Ishikawa (cell line): ENCODE results near the gene THAP4.

Source experiments
- CREB1 ChIP-seq: IDR thresholded peaks from 2 replicates; pipeline ENCODE4 v1.6.1; 2012; ENCODE audit warnings: low read depth
- EP300 ChIP-seq: IDR thresholded peaks from 2 replicates; pipeline ENCODE4 v1.6.1; 2012; ENCODE audit warnings: borderline replicate concordance
- FOXM1 ChIP-seq: IDR thresholded peaks from 2 replicates; pipeline ENCODE4 v1.6.1; 2012; ENCODE audit warnings: low read depth, borderline replicate concordance
- NFIC ChIP-seq: IDR thresholded peaks from 2 replicates; pipeline ENCODE4 v1.6.1; 2012
- RAD21 ChIP-seq: IDR thresholded peaks from 2 replicates; pipeline ENCODE4 v1.6.1; 2012; ENCODE audit warnings: low read depth
- TAF1 ChIP-seq: IDR thresholded peaks from 2 replicates; pipeline ENCODE4 v1.6.1; 2012; ENCODE audit warnings: low read depth, mild to moderate bottlenecking
- TCF12 ChIP-seq: IDR thresholded peaks from 2 replicates; pipeline ENCODE4 v1.6.1; 2012; ENCODE audit warnings: low read depth
- YY1 ChIP-seq: IDR thresholded peaks from 2 replicates; pipeline ENCODE4 v1.6.1; 2012; ENCODE audit warnings: low read depth
- ZBTB7A ChIP-seq: IDR thresholded peaks from 2 replicates; pipeline ENCODE4 v1.6.1; 2012; ENCODE audit warnings: low read depth
- TF ChIP-seq, protein P1 (sequence below): IDR thresholded peaks from 2 replicates; pipeline ENCODE4 v1.6.1; 2012
- TF ChIP-seq, protein P2 (sequence below): IDR thresholded peaks from 2 replicates; pipeline ENCODE4 v1.6.1; 2012; ENCODE audit warnings: low read depth, mild to moderate bottlenecking
- TF ChIP-seq, protein P3 (sequence below): IDR thresholded peaks from 2 replicates; pipeline ENCODE4 v1.6.1; 2012

DNA sequence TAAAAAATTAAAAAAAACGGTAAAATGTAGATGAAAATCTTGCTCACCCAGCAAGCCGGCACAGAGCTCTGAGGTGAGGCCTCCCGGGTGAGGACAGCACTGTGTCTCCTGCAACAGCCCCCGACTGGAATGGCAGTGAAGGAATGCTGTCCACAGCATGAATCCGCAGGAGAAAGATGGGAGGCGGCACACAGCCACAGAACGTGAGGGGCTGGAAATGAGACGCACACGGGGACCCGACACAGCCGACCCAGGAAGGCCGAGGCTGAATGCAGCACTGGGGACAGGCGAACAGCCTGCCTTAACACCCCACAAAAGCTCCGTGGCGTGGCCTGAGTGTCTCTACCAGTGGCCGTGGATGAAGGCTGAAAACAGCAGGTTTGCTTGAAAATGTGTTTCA, 43.7 kb downstream of the THAP4 start:
- TF ChIP-seq TAF1, result no peak
- TF ChIP-seq EP300, result no peak
- no peak for TF ChIP-seq FOXM1
- TF ChIP-seq TCF12, result no peak
- no peak for TF ChIP-seq ZBTB7A
- TF ChIP-seq CREB1, result no peak
- no peak for TF ChIP-seq NFIC
- TF ChIP-seq YY1, result no peak
- TF ChIP-seq, protein P1, sequence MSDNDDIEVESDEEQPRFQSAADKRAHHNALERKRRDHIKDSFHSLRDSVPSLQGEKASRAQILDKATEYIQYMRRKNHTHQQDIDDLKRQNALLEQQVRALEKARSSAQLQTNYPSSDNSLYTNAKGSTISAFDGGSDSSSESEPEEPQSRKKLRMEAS, result no peak
- TF ChIP-seq, protein P2, sequence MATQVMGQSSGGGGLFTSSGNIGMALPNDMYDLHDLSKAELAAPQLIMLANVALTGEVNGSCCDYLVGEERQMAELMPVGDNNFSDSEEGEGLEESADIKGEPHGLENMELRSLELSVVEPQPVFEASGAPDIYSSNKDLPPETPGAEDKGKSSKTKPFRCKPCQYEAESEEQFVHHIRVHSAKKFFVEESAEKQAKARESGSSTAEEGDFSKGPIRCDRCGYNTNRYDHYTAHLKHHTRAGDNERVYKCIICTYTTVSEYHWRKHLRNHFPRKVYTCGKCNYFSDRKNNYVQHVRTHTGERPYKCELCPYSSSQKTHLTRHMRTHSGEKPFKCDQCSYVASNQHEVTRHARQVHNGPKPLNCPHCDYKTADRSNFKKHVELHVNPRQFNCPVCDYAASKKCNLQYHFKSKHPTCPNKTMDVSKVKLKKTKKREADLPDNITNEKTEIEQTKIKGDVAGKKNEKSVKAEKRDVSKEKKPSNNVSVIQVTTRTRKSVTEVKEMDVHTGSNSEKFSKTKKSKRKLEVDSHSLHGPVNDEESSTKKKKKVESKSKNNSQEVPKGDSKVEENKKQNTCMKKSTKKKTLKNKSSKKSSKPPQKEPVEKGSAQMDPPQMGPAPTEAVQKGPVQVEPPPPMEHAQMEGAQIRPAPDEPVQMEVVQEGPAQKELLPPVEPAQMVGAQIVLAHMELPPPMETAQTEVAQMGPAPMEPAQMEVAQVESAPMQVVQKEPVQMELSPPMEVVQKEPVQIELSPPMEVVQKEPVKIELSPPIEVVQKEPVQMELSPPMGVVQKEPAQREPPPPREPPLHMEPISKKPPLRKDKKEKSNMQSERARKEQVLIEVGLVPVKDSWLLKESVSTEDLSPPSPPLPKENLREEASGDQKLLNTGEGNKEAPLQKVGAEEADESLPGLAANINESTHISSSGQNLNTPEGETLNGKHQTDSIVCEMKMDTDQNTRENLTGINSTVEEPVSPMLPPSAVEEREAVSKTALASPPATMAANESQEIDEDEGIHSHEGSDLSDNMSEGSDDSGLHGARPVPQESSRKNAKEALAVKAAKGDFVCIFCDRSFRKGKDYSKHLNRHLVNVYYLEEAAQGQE, result no peak
- TF ChIP-seq, protein P3, sequence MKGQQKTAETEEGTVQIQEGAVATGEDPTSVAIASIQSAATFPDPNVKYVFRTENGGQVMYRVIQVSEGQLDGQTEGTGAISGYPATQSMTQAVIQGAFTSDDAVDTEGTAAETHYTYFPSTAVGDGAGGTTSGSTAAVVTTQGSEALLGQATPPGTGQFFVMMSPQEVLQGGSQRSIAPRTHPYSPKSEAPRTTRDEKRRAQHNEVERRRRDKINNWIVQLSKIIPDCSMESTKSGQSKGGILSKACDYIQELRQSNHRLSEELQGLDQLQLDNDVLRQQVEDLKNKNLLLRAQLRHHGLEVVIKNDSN, result no peak
- TF ChIP-seq RAD21, result no peak
